Pancreas (tissue), 10 donors: Measurements from ENCODE around the gene SLC12A4. TPM values are rescaled to one million over a fixed set of nuclear protein-coding genes. Genes with fewer than 3 reads are reported as not detected.

Source experiments
- ATAC-seq, 4 donors: fragments of 200-7000 bp; cut with Tn5 transposase; one replicate each; pipeline versions ENCODE4 v1.8.0 to v1.9.1; 2020; ENCODE audit warnings: mild to moderate bottlenecking in 4 of 4, moderate library complexity in 4 of 4
- DNase-seq, 6 donors: peaks; one replicate each; pipeline ENCODE4 v3.0.0-alpha.2; 2020
- FAIRE-seq: peaks from 2 replicates; lab custom pipeline; 2012; peaks lifted over from hg19 to GRCh38; lab: Jason Lieb, UNC
- H3K27ac ChIP-seq, 4 donors: fragments of 200-600 bp; sonication (generic); 1 replicate in 3 of 4; 2 replicates in 1 of 4; pipeline versions ENCODE4 v1.5.0 to v1.8.0; 2020
- H3K27me3 ChIP-seq, 4 donors: fragments of 200-600 bp; one replicate each; pipeline ENCODE4 v1.8.0; 2021
- H3K36me3 ChIP-seq, 3 donors: fragments of 200-600 bp; sonication (generic) in 1 of 3; one replicate each; pipeline versions ENCODE4 v1.5.0 to v1.8.0; 2020 to 2021
- H3K4me1 ChIP-seq, 3 donors: fragments of 200-600 bp; one replicate each; pipeline ENCODE4 v1.8.0; 2021
- H3K4me3 ChIP-seq, 4 donors: fragments of 200-600 bp; sonication (generic) in 2 of 4; one replicate each; pipeline versions ENCODE4 v1.5.0 to v1.8.0; 2020 to 2021
- H3K9me3 ChIP-seq, 4 donors: fragments of 200-600 bp; one replicate each; pipeline ENCODE4 v1.8.0; 2021
- CTCF ChIP-seq, 4 donors: fragments of 200-600 bp; sonication (generic) in 3 of 4; IDR thresholded peaks; one replicate each; pipeline versions ENCODE4 v1.5.0 to v1.8.0; 2021; ENCODE audit warnings: antibody characterized with exemption in 4 of 4
- WGBS, 2 donors: extraction: QIAGEN DNeasy Blood & Tissue Kit; methylation state at CpG; one replicate each; pipeline ENCODE4 v1.1.7; 2013; 5-methylcytosine and 5-hydroxymethylcytosine counted together
- intact Hi-C, 3 donors: fragments of 100-400 bp; cut with DNase I; formaldehyde crosslinking; loops; one replicate each; pipeline versions ENCODE4 v1.11.1 to v1.14.2; 2022
- polyA plus RNA-seq, 2 donors: library from polyadenylated mRNA; stranded (reverse); fragments of 200-250 nt; gene quantifications; one replicate each; pipeline ENCODE4 v1.2.3, GENCODE V29; 2013
- total RNA-seq, 6 donors: library from RNA; stranded (reverse); fragmentation: NEBNext Ultra II Directional in 4 of 6; extraction: Animal tissue kit (Norgen Biotek cat#: 25700) in 4 of 6; gene quantifications; one replicate each; pipeline versions ENCODE4 v1.2.1 to v1.2.4, GENCODE V29; 2021 to 2023
- donor health status: healthy with polysubstance abuse.
- donor health status: DM: no; HTN: no; CAD: no; lungs with moderate emphysema.
- donor health status: DM: no; HTN: no; CAD: no.
- donor health status: control.
- donor health status: control.
- donor health status: Bipolar disorder and iron deficiency.
- donor health status: DM: yes; HTN: yes; CAD: no.
- donor health status: DM: no; HTN: no; CAD: no.
- donor health status: DM: no; HTN: no; CAD: no.
- donor health status: DM: yes; HTN: yes; CAD: no.

The SLC12A4 gene
- total and polyA plus RNA-seq, 8 donors = 15.8 to 46.4 (median 27.9) TPM

- peaks cover 15 to 39% (median 30%) of the 10 kb centered on the region in 3 donors for H3K4me1 ChIP-seq
- WGBS, 2 donors = 81 to 87% methylated on average over 11 of the region's 11 CpGs
- H3K27me3 ChIP-seq = no peaks in the 10 kb centered on the region
- no peak overlapping the region for H3K27ac ChIP-seq
- peak overlapping the region in 1 of 4 donors; percentile 80 for H3K4me3 ChIP-seq
- no peaks in the 10 kb centered on the region for H3K9me3 ChIP-seq
- no peak for FAIRE-seq
- no peak for ATAC-seq
- TF ChIP-seq CTCF (IDR thresholded peaks at IDR 0.05) = no peak
- H3K36me3 ChIP-seq = no peaks in the 10 kb centered on the region
- no peak for DNase-seq
- intact Hi-C loops = no loop called here
These were observed 2.5 kb downstream of the SLC12A4 start for GRCh38 chr16:67965668-67966548.

- H3K27ac ChIP-seq = no peak overlapping the region
- no peak overlapping the region for H3K4me3 ChIP-seq
- ATAC-seq = no peak
- 78 to 79% methylated on average over 6 of the region's 6 CpGs for WGBS, 2 donors
- no peaks in the 10 kb centered on the region for H3K9me3 ChIP-seq
- no peak for DNase-seq
- intact Hi-C loops = no loop called here
- FAIRE-seq = no peak
- H3K36me3 ChIP-seq = peaks cover 0 to 5% (median 0%) of the 10 kb centered on the region in 3 donors
- TF ChIP-seq CTCF (IDR thresholded peaks at IDR 0.05) = no peak
- H3K27me3 ChIP-seq = no peaks in the 10 kb centered on the region
- H3K4me1 ChIP-seq = peaks cover 15 to 39% (median 30%) of the 10 kb centered on the region in 3 donors
These were observed 3.8 kb downstream of the SLC12A4 start for GRCh38 chr16:67964477-67965131.

- no peak for TF ChIP-seq CTCF (IDR thresholded peaks at IDR 0.05)
- Histone ChIP-seq H3K4me1 (peaks cover 15 to 39% (median 30%) of the 10 kb centered on the region in 3 donors), H3K27me3 (no peaks in the 10 kb centered on the region), H3K9me3 (no peaks in the 10 kb centered on the region), H3K27ac (no peak overlapping the region), H3K4me3 (no peak overlapping the region), H3K36me3 (peaks cover 0 to 5% (median 0%) of the 10 kb centered on the region in 3 donors)
- DNase-seq = peak in 1 of 6 donors; percentile 75
- intact Hi-C loops = no loop called here
- WGBS, 2 donors = 71 to 74% methylated on average over 31 to 32 of the region's 32 CpGs
- FAIRE-seq = no peak
- no peak for ATAC-seq
These were observed 4.6 kb downstream of the SLC12A4 start for GRCh38 chr16:67963662-67964321.

- 77 to 86% methylated on average over 2 of the region's 2 CpGs for whole genome bisulfite sequencing, 2 donors
- no peaks in the 10 kb centered on the region for H3K27me3 ChIP-seq
- ATAC-seq (no peak), DNase-seq (peak in 1 of 6 donors; percentile 5), FAIRE-seq (no peak)
- peaks cover 15 to 39% (median 30%) of the 10 kb centered on the region in 3 donors for H3K4me1 ChIP-seq
- TF ChIP-seq CTCF (IDR thresholded peaks at IDR 0.05) = no peak
- no peak overlapping the region for H3K4me3 ChIP-seq
- intact Hi-C loops = no loop called here
- H3K36me3 ChIP-seq = peaks cover 0 to 5% (median 0%) of the 10 kb centered on the region in 3 donors
- no peaks in the 10 kb centered on the region for H3K9me3 ChIP-seq
- no peak overlapping the region for H3K27ac ChIP-seq
These were observed 5.2 kb downstream of the SLC12A4 start for GRCh38 chr16:67963292-67963661.
